HEK293 (cell line): ENCODE results near the gene ZNF8.

Experiments
- CTCF ChIA-PET: fragments of 350-600 bp; formaldehyde crosslinking; extraction: SDS; loops from one replicate; lab custom pipeline; 2021; ENCODE audit warnings: antibody characterized with exemption; lab: Yijun Ruan, JAX
- POLR2A ChIA-PET: fragments of 300-600 bp; formaldehyde crosslinking; extraction: SDS; loops from one replicate; lab custom pipeline; 2020; ENCODE audit warnings: antibody characterized with exemption, inconsistent platforms; lab: Yijun Ruan, JAX
- H3K27ac ChIP-seq: fragments of 200-500 bp; sonication (Bioruptor generic); 2 replicates; pipeline ENCODE4 v1.5.1; 2014; ENCODE audit warnings: low read depth, low read length, control low read depth, inconsistent platforms; ENCODE audit errors: extremely low read depth
- H3K36me3 ChIP-seq, 2 experiments: fragments of 200-500 bp in 1 of 2; sonication (Bioruptor generic) in 1 of 2; 1 replicate in 1 of 2; 2 replicates in 1 of 2; pipeline ENCODE4 v1.5.1; 2014 to 2017; ENCODE audit warnings: inconsistent platforms in 2 of 2, low read length in 2 of 2; ENCODE audit not compliant: control insufficient read depth in 2 of 2, insufficient read depth in 1 of 2
- H3K4me1 ChIP-seq: fragments of 200-500 bp; sonication (Bioruptor generic); 2 replicates; pipeline ENCODE4 v1.5.1; 2014; ENCODE audit warnings: mild to moderate bottlenecking, low read length, inconsistent platforms; ENCODE audit not compliant: control insufficient read depth, insufficient read depth
- H3K4me3 ChIP-seq: 2 replicates; pipeline ENCODE4 v1.5.1; 2011; ENCODE audit warnings: low read depth, mild to moderate bottlenecking, control low read depth, low read length, moderate library complexity
- H3K9me3 ChIP-seq: fragments of 200-500 bp; sonication (Bioruptor generic); 2 replicates; pipeline ENCODE4 v1.5.1; 2014; ENCODE audit warnings: low read depth, low read length, inconsistent platforms; ENCODE audit not compliant: control insufficient read depth, insufficient read depth
- BCL11B ChIP-seq: fragments of 450-650 bp; formaldehyde crosslinking; IDR thresholded peaks from 2 replicates; pipeline ENCODE4 v1.5.1; 2016; ENCODE audit warnings: low read depth, missing biosample characterization, missing genetic modification characterization
- BCL6B ChIP-seq: fragments of 450-650 bp; formaldehyde crosslinking; IDR thresholded peaks from 2 replicates; pipeline ENCODE4 v1.5.1; 2017; ENCODE audit warnings: missing biosample characterization, missing genetic modification characterization
- KLF10 ChIP-seq: fragments of 450-650 bp; IDR thresholded peaks from 2 replicates; pipeline ENCODE4 v1.5.1; 2018; ENCODE audit warnings: missing biosample characterization, mild to moderate bottlenecking, missing genetic modification characterization
- KLF7 ChIP-seq: fragments of 450-650 bp; formaldehyde crosslinking; IDR thresholded peaks from 2 replicates; pipeline ENCODE4 v1.5.1; 2016; ENCODE audit warnings: missing biosample characterization, missing genetic modification characterization, borderline replicate concordance
- PRDM4 ChIP-seq: fragments of 450-650 bp; formaldehyde crosslinking; IDR thresholded peaks from 2 replicates; pipeline ENCODE4 v1.5.1; 2017; ENCODE audit warnings: missing biosample characterization, missing genetic modification characterization
- SP2 ChIP-seq: fragments of 450-650 bp; formaldehyde crosslinking; IDR thresholded peaks from 2 replicates; pipeline ENCODE4 v1.5.1; 2016; ENCODE audit warnings: missing biosample characterization, missing genetic modification characterization
- SP3 ChIP-seq: fragments of 450-650 bp; formaldehyde crosslinking; IDR thresholded peaks from 2 replicates; pipeline ENCODE4 v1.5.1; 2016; ENCODE audit warnings: missing biosample characterization, missing genetic modification characterization
- ZBTB11 ChIP-seq: fragments of 450-650 bp; formaldehyde crosslinking; conservative IDR thresholded peaks from 2 replicates; pipeline ENCODE4 v1.5.1; 2016; ENCODE audit warnings: low read depth, missing biosample characterization, missing genetic modification characterization
- ZBTB17 ChIP-seq: fragments of 450-650 bp; formaldehyde crosslinking; IDR thresholded peaks from 2 replicates; pipeline ENCODE4 v1.5.1; 2016; ENCODE audit warnings: missing biosample characterization, missing genetic modification characterization
- ZBTB6 ChIP-seq: fragments of 450-650 bp; formaldehyde crosslinking; IDR thresholded peaks from 2 replicates; pipeline ENCODE4 v1.5.1; 2017; ENCODE audit warnings: missing biosample characterization, missing genetic modification characterization
- ZFP41 ChIP-seq: fragments of 450-650 bp; formaldehyde crosslinking; IDR thresholded peaks from 2 replicates; pipeline ENCODE4 v1.5.1; 2016; ENCODE audit warnings: missing biosample characterization, missing genetic modification characterization, borderline replicate concordance
- ZNF146 ChIP-seq: fragments of 450-650 bp; formaldehyde crosslinking; IDR thresholded peaks from 2 replicates; pipeline ENCODE4 v1.5.1; 2016; ENCODE audit warnings: missing biosample characterization, missing genetic modification characterization
- ZNF48 ChIP-seq: fragments of 450-650 bp; formaldehyde crosslinking; IDR thresholded peaks from 2 replicates; pipeline ENCODE4 v1.5.1; 2016; ENCODE audit warnings: missing biosample characterization, missing genetic modification characterization
- ZNF600 ChIP-seq: fragments of 450-650 bp; formaldehyde crosslinking; IDR thresholded peaks from 2 replicates; pipeline ENCODE4 v1.5.1; 2016; ENCODE audit warnings: missing biosample characterization, missing genetic modification characterization

ZNF8 gene

GRCh38 chr19:58330458-58330857 lies 51.7 kb downstream of the ZNF8 start:
- CTCF ChIA-PET: interaction anchor here (0.5 kb wide), 1 partner anchor 948 kb away, joined by 3 read pairs; no protein-coding TSS in a partner anchor
- POLR2A ChIA-PET: interaction anchor here (0.7 to 1.5 kb wide), 5 partner anchors 32 to 189 kb away, joined by 3 to 4 read pairs (median 3); partner anchors contain the start of genes ZBTB45, ZNF497, ZNF584 and ZNF8

GRCh38 chr19:58332697-58333096 lies 53.9 kb downstream of the ZNF8 start:
- no peak overlapping the region for H3K27ac ChIP-seq
- ChIA-PET CTCF (interaction anchor here (1.0 to 1.5 kb wide), 2 partner anchors 30 to 167 kb away, joined by 3 to 7 read pairs; partner anchors contain the start of gene ZNF497), POLR2A (interaction anchor here (3.6 kb wide), 1 partner anchor 30 kb away, joined by 14 read pairs; the partner anchor contains the start of gene ZNF497)
- H3K36me3 ChIP-seq: peaks cover 0 to 30% of the 10 kb centered on the region in 2 experiments; a peak in 1 of 3 replicates
- H3K9me3 ChIP-seq: no peaks in the 10 kb centered on the region
- no peak overlapping the region for H3K4me3 ChIP-seq
- H3K4me1 ChIP-seq: no peaks in the 10 kb centered on the region
- no peak for TF ChIP-seq ZNF146
- TF ChIP-seq SP2 (tag by site-specific recombination): no peak
- no peak for TF ChIP-seq ZNF48 (tag by site-specific recombination)
- TF ChIP-seq ZBTB11 (tag by site-specific recombination): no peak
- TF ChIP-seq KLF7 (tag by site-specific recombination): no peak
- TF ChIP-seq KLF10 (tag by site-specific recombination): no peak
- no peak for TF ChIP-seq ZBTB6 (tag by site-specific recombination)
- no peak for TF ChIP-seq BCL11B (tag by site-specific recombination)
- TF ChIP-seq ZFP41 (tag by site-specific recombination): no peak
- no peak for TF ChIP-seq SP3
- no peak for TF ChIP-seq BCL6B (tag by site-specific recombination)
- no peak for TF ChIP-seq PRDM4

More at GRCh38 chr19:58330458-58330857, 51.7 kb downstream of the ZNF8 start:
- no peak overlapping the region for H3K4me3 ChIP-seq
- no peak overlapping the region for H3K27ac ChIP-seq
- H3K9me3 ChIP-seq: no peaks in the 10 kb centered on the region
- peaks cover 0 to 10% of the 10 kb centered on the region in 2 experiments; a peak in 1 of 3 replicates for H3K36me3 ChIP-seq
- TF ChIP-seq ZBTB17 (tag by site-specific recombination): peak; percentile 26; the same call in 1 of the 2 replicates
- TF ChIP-seq ZNF600 (tag by site-specific recombination): no peak
- TF ChIP-seq, all 188 proteins: peak for 1
- H3K4me1 ChIP-seq: peaks cover 3% of the 10 kb centered on the region; the same call in 1 of the 2 replicates
